Muscle layer of duodenum (tissue), 2 donors: ENCODE data around the gene KIF26B.
"Not testable (repeated sequence)": the region's sequence is repeated elsewhere in the genome, so short reads cannot be mapped to it uniquely, and the experiment has no call there.

ENCODE experiments used
- H3K27ac ChIP-seq: one replicate; pipeline ENCODE4 v1.7.0; 2013; ENCODE audit warnings: mild to moderate bottlenecking, low read length
- H3K27me3 ChIP-seq: one replicate; pipeline ENCODE4 v1.7.0; 2013; ENCODE audit warnings: low read depth, mild to moderate bottlenecking, control low read depth, low read length
- H3K36me3 ChIP-seq, 2 donors: one replicate each; pipeline ENCODE4 v1.7.0; 2013; ENCODE audit warnings: low read length in 2 of 2, control low read depth in 1 of 2, mild to moderate bottlenecking in 1 of 2; ENCODE audit not compliant: insufficient read depth in 2 of 2, control insufficient read depth in 1 of 2
- H3K4me1 ChIP-seq, 2 donors: one replicate each; pipeline ENCODE4 v1.7.0; 2013; ENCODE audit warnings: low read length in 2 of 2, mild to moderate bottlenecking in 2 of 2, control low read depth in 1 of 2, moderate library complexity in 1 of 2; ENCODE audit not compliant: insufficient read depth in 2 of 2, control insufficient read depth in 1 of 2
- H3K4me3 ChIP-seq, 2 donors: one replicate each; pipeline ENCODE4 v1.7.0; 2013; ENCODE audit warnings: low read length in 2 of 2, low read depth in 1 of 2, mild to moderate bottlenecking in 1 of 2
- H3K9me3 ChIP-seq, 2 donors: one replicate each; pipeline ENCODE4 v1.7.0; 2013; ENCODE audit warnings: low read length in 2 of 2, control low read depth in 1 of 2, mild to moderate bottlenecking in 1 of 2; ENCODE audit not compliant: control insufficient read depth in 1 of 2
- donor health status: healthy.

KIF26B gene

GRCh38 chr1:245353915-245354775 lies 199.4 kb downstream of the KIF26B start:
- Histone ChIP-seq H3K4me3 (no peak overlapping the region), H3K27ac (no peak overlapping the region), H3K4me1 (no peaks in the 10 kb centered on the region), H3K9me3 (no peaks in the 10 kb centered on the region), H3K27me3 (no peaks in the 10 kb centered on the region), H3K36me3 (no peaks in the 10 kb centered on the region)

- H3K27me3 ChIP-seq, H3K27ac ChIP-seq, H3K4me1 ChIP-seq, H3K4me3 ChIP-seq, H3K9me3 ChIP-seq, H3K36me3 ChIP-seq: not testable (repeated sequence)
Observed at GRCh38 chr1:245355851-245356630, 201.3 kb downstream of the KIF26B start.

GRCh38 chr1:245356891-245357585 lies 202.3 kb downstream of the KIF26B start:
- H3K27me3 ChIP-seq, result no peaks in the 10 kb centered on the region
- no peaks in the 10 kb centered on the region for H3K36me3 ChIP-seq
- H3K4me3 ChIP-seq, result no peak overlapping the region
- H3K27ac ChIP-seq, result no peak overlapping the region
- H3K9me3 ChIP-seq, result no peaks in the 10 kb centered on the region
- H3K4me1 ChIP-seq, result no peaks in the 10 kb centered on the region

- not testable (repeated sequence) for H3K27ac ChIP-seq, H3K9me3 ChIP-seq, H3K36me3 ChIP-seq
Observed at GRCh38 chr1:245359101-245359680, 204.4 kb downstream of the KIF26B start.

GRCh38 chr1:245361065-245361464 lies 206.3 kb downstream of the KIF26B start:
- Histone ChIP-seq H3K27ac (no peak overlapping the region), H3K9me3 (no peaks in the 10 kb centered on the region), H3K4me1 (no peaks in the 10 kb centered on the region), H3K27me3 (no peaks in the 10 kb centered on the region), H3K4me3 (no peak overlapping the region), H3K36me3 (no peaks in the 10 kb centered on the region)

More at GRCh38 chr1:245359101-245359680, 204.4 kb downstream of the KIF26B start:
- not testable (repeated sequence) for H3K27me3 ChIP-seq, H3K4me3 ChIP-seq, H3K4me1 ChIP-seq

- Histone ChIP-seq H3K4me3 (no peak overlapping the region), H3K9me3 (no peaks in the 10 kb centered on the region), H3K27me3 (no peaks in the 10 kb centered on the region), H3K36me3 (no peaks in the 10 kb centered on the region), H3K4me1 (no peaks in the 10 kb centered on the region), H3K27ac (no peak overlapping the region)
Observed at GRCh38 chr1:245361951-245362350, 207.2 kb downstream of the KIF26B start.

GRCh38 chr1:245363461-245364200 lies 208.8 kb downstream of the KIF26B start:
- no peak overlapping the region for H3K27ac ChIP-seq

GRCh38 chr1:245365095-245366020 lies 210.6 kb downstream of the KIF26B start:
- no peaks in the 10 kb centered on the region for H3K27me3 ChIP-seq
- no peak overlapping the region for H3K27ac ChIP-seq
- no peak overlapping the region for H3K4me3 ChIP-seq
- H3K9me3 ChIP-seq, result no peaks in the 10 kb centered on the region
- no peaks in the 10 kb centered on the region for H3K36me3 ChIP-seq
- H3K4me1 ChIP-seq, result no peaks in the 10 kb centered on the region

More at GRCh38 chr1:245363461-245364200, 208.8 kb downstream of the KIF26B start:
- no peaks in the 10 kb centered on the region for H3K27me3 ChIP-seq
- H3K9me3 ChIP-seq, result no peaks in the 10 kb centered on the region
- no peaks in the 10 kb centered on the region for H3K36me3 ChIP-seq
- H3K4me3 ChIP-seq, result no peak overlapping the region
- H3K4me1 ChIP-seq, result no peaks in the 10 kb centered on the region

- Histone ChIP-seq H3K4me3 (no peak overlapping the region), H3K9me3 (no peaks in the 10 kb centered on the region), H3K27me3 (no peaks in the 10 kb centered on the region), H3K27ac (no peak overlapping the region), H3K4me1 (no peaks in the 10 kb centered on the region), H3K36me3 (no peaks in the 10 kb centered on the region)
Observed at GRCh38 chr1:245366886-245367285, 212.1 kb downstream of the KIF26B start.
